ENCODE results near the gene NCOA6. TPM values are rescaled to one million over a fixed set of nuclear protein-coding genes. Genes with fewer than 3 reads are reported as not detected.

NCOA6 gene
- total and polyA plus RNA-seq, 8 donors = 11.1 to 19.3 (median 12.3) TPM

- 46 to 49% methylated on average over 3 of the region's 3 CpGs for WGBS, 2 donors
- FAIRE-seq = no peak
- Histone ChIP-seq H3K4me1 (peaks cover 0 to 11% (median 0%) of the 10 kb centered on the region in 3 donors), H3K27me3 (no peaks in the 10 kb centered on the region), H3K36me3 (no peaks in the 10 kb centered on the region), H3K9me3 (no peaks in the 10 kb centered on the region), H3K27ac (no peak overlapping the region), H3K4me3 (no peak overlapping the region)
- TF ChIP-seq CTCF (IDR thresholded peaks at IDR 0.05) = no peak
- ATAC-seq = no peak
- intact Hi-C loops (cut with DNase I) = loop anchor here in 1 of 3 donors (10.0 kb wide), 1 partner anchor 162 kb away; no protein-coding TSS in a partner anchor
- DNase-seq = no peak
Measured at GRCh38 chr20:34706912-34707784, 118.3 kb downstream of the NCOA6 start.

GRCh38 chr20:34706302-34706875, 119.1 kb downstream of the NCOA6 start:
- intact Hi-C loops (cut with DNase I) = loop anchor here in 1 of 3 donors (10.0 kb wide), 1 partner anchor 162 kb away; no protein-coding TSS in a partner anchor
- peak overlapping the region in 1 of 4 donors; percentile 98 for H3K27ac ChIP-seq
- no peak overlapping the region for H3K4me3 ChIP-seq
- no peaks in the 10 kb centered on the region for H3K36me3 ChIP-seq
- WGBS, 2 donors = 93 to 96% methylated on average over 1 of the region's 1 CpG
- peaks cover 0 to 11% (median 0%) of the 10 kb centered on the region in 3 donors for H3K4me1 ChIP-seq
- FAIRE-seq = no peak
- H3K27me3 ChIP-seq = no peaks in the 10 kb centered on the region
- DNase-seq = no peak
- H3K9me3 ChIP-seq = no peaks in the 10 kb centered on the region
- no peak for ATAC-seq
- no peak for TF ChIP-seq CTCF (IDR thresholded peaks at IDR 0.05)

GRCh38 chr20:34705397-34706301, 119.8 kb downstream of the NCOA6 start:
- Histone ChIP-seq H3K9me3 (no peaks in the 10 kb centered on the region), H3K27me3 (no peaks in the 10 kb centered on the region), H3K27ac (peak overlapping the region; percentile 98 to 100 (median 98)), H3K4me3 (peak overlapping the region in 2 of 4 donors; percentile 71 to 88), H3K36me3 (no peaks in the 10 kb centered on the region), H3K4me1 (peaks cover 0 to 11% (median 0%) of the 10 kb centered on the region in 3 donors)
- ATAC-seq = peak in 1 of 4 donors; percentile 2
- 41 to 42% methylated on average over 6 of the region's 6 CpGs for WGBS, 2 donors
- no peak for FAIRE-seq
- peak in 3 of 6 donors; percentile 30 to 43 (median 41) for DNase-seq
- intact Hi-C loops (cut with DNase I) = loop anchor here in 1 of 3 donors (10.0 kb wide), 1 partner anchor 161 kb away; no protein-coding TSS in a partner anchor
- no peak for TF ChIP-seq CTCF (IDR thresholded peaks at IDR 0.05)

GRCh38 chr20:34705008-34705396, 120.4 kb downstream of the NCOA6 start:
- peak in 1 of 6 donors; percentile 20 for DNase-seq
- WGBS, 2 donors = 31 to 41% methylated on average over 5 of the region's 5 CpGs
- H3K27me3 ChIP-seq = no peaks in the 10 kb centered on the region
- H3K4me3 ChIP-seq = peak overlapping the region; percentile 71 to 96 (median 90)
- no peaks in the 10 kb centered on the region for H3K9me3 ChIP-seq
- H3K36me3 ChIP-seq = no peaks in the 10 kb centered on the region
- TF ChIP-seq CTCF (IDR thresholded peaks at IDR 0.05) = no peak
- intact Hi-C loops (cut with DNase I) = loop anchor here in 1 of 3 donors (10.0 kb wide), 1 partner anchor 160 kb away; no protein-coding TSS in a partner anchor
- peaks cover 0 to 11% (median 0%) of the 10 kb centered on the region in 3 donors for H3K4me1 ChIP-seq
- peak overlapping the region; percentile 98 to 100 (median 98) for H3K27ac ChIP-seq
- FAIRE-seq = no peak
- ATAC-seq = no peak

Data from pancreas (tissue), 10 donors.